Mesodermal cell (in vitro differentiated cells): ENCODE data around the gene YAP1.

Experiments
- H3K27ac ChIP-seq: 2 replicates; pipeline ENCODE4 v1.7.0; 2013; ENCODE audit warnings: mild to moderate bottlenecking, low read depth, low read length, moderate library complexity; ENCODE audit not compliant: severe bottlenecking
- H3K36me3 ChIP-seq: 2 replicates; pipeline ENCODE4 v1.7.1; 2013; ENCODE audit warnings: mild to moderate bottlenecking, low read length, moderate library complexity; ENCODE audit not compliant: control insufficient read depth, insufficient read depth
- H3K4me1 ChIP-seq: one replicate; pipeline ENCODE4 v1.7.1; 2013; ENCODE audit warnings: mild to moderate bottlenecking, low read length; ENCODE audit not compliant: insufficient read depth, control insufficient read depth, poor library complexity, severe bottlenecking
- H3K4me3 ChIP-seq: 2 replicates; pipeline ENCODE4 v1.7.0; 2013; ENCODE audit warnings: low read length, control low read depth, mild to moderate bottlenecking; ENCODE audit not compliant: insufficient read depth, poor library complexity, severe bottlenecking; ENCODE audit errors: extremely low read depth
- H3K9me3 ChIP-seq: 2 replicates; pipeline ENCODE4 v1.7.1; 2013; ENCODE audit warnings: mild to moderate bottlenecking, low read length, moderate library complexity; ENCODE audit not compliant: control insufficient read depth
- whole genome bisulfite sequencing, 2 experiments: methylation state at CpG; one replicate each; pipeline ENCODE4 v1.1.5; 2013; ENCODE audit warnings: missing lambda C conversion rate in 2 of 2; ENCODE audit not compliant: insufficient coverage in 2 of 2; 5-methylcytosine and 5-hydroxymethylcytosine counted together

The YAP1 gene

DNA sequence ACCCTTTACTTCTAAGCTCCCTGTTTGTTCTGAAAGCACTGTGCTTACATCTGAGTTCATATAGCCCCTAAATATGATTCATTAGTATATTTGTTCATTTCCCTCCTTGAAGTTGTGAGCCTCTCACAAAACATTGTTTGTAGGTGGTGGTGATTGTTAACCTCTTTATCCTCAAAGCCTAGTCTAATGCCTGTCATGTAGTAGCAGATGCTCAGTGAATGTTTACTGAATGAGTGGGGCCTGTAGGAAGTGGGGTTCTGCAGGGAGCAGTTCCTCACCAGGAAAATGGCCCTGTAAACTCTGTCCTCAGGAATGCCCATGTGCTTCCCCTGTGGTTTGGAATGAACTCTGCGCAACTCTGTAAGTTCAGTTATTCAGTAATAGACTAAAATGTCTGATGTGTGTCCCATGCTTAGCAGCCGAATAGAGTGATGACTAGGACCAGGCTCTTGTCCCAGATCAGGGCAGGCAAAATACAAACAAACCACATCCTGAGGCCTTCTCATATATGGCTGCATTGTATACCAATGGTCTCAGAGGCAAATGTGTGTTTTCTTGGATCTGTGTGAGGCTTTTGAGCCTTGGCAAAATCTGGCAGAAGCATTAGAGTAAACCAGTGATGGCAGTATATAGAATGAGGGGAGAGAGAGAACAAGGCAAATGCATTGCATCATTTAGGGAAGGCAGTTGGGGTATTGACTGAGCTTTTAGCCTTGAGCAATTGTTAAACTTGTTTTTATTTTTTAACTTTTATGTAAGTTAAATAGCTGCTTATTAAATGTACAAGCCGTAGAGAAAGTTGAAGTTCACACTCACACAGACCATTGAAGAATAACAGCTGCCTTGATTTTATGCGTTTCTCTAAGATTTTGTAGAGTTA, 115.7 kb downstream of the YAP1 start:
- peaks cover 52% of the 10 kb centered on the region for H3K4me1 ChIP-seq
- no peak overlapping the region for H3K4me3 ChIP-seq
- peaks cover 69% of the 10 kb centered on the region for H3K36me3 ChIP-seq
- H3K27ac ChIP-seq, result peak overlapping the region; percentile 75
- H3K9me3 ChIP-seq, result no peaks in the 10 kb centered on the region
- 89 to 100% methylated on average over 1 to 2 of the region's 4 CpGs for WGBS, 2 experiments

GRCh38 chr11:102226702-102227490, 116.6 kb downstream of the YAP1 start:
- Histone ChIP-seq H3K9me3 (no peaks in the 10 kb centered on the region), H3K27ac (peak overlapping the region; percentile 75), H3K4me1 (peaks cover 52% of the 10 kb centered on the region), H3K36me3 (peaks cover 62% of the 10 kb centered on the region), H3K4me3 (no peak overlapping the region)
- WGBS, 2 experiments, result 87 to 94% methylated on average over 6 to 8 of the region's 9 CpGs

- Histone ChIP-seq H3K4me1 (peaks cover 41% of the 10 kb centered on the region), H3K36me3 (peaks cover 62% of the 10 kb centered on the region), H3K27ac (peak overlapping the region; percentile 72), H3K9me3 (no peaks in the 10 kb centered on the region), H3K4me3 (no peak overlapping the region)
- WGBS, 2 experiments, result 78 to 96% methylated on average over 3 of the region's 4 CpGs
Observed at GRCh38 chr11:102229510-102230123, 119.4 kb downstream of the YAP1 start.

DNA sequence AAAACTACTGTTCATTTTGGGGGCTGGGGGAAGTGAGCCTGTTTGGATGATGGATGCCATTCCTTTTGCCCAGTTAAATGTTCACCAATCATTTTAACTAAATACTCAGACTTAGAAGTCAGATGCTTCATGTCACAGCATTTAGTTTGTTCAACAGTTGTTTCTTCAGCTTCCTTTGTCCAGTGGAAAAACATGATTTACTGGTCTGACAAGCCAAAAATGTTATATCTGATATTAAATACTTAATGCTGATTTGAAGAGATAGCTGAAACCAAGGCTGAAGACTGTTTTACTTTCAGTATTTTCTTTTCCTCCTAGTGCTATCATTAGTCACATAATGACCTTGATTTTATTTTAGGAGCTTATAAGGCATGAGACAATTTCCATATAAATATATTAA, 119.9 kb downstream of the YAP1 start:
- peaks cover 62% of the 10 kb centered on the region for H3K36me3 ChIP-seq
- no peaks in the 10 kb centered on the region for H3K9me3 ChIP-seq
- H3K27ac ChIP-seq, result peak overlapping the region; percentile 72
- no peak overlapping the region for H3K4me3 ChIP-seq
- peaks cover 36% of the 10 kb centered on the region for H3K4me1 ChIP-seq

- Histone ChIP-seq H3K9me3 (no peaks in the 10 kb centered on the region), H3K4me1 (peaks cover 29% of the 10 kb centered on the region), H3K36me3 (peaks cover 62% of the 10 kb centered on the region), H3K27ac (no peak overlapping the region), H3K4me3 (no peak overlapping the region)
- WGBS, 2 experiments, result 98 to 100% methylated on average over 4 of the region's 4 CpGs
Observed at GRCh38 chr11:102230911-102231310, 120.7 kb downstream of the YAP1 start.

DNA sequence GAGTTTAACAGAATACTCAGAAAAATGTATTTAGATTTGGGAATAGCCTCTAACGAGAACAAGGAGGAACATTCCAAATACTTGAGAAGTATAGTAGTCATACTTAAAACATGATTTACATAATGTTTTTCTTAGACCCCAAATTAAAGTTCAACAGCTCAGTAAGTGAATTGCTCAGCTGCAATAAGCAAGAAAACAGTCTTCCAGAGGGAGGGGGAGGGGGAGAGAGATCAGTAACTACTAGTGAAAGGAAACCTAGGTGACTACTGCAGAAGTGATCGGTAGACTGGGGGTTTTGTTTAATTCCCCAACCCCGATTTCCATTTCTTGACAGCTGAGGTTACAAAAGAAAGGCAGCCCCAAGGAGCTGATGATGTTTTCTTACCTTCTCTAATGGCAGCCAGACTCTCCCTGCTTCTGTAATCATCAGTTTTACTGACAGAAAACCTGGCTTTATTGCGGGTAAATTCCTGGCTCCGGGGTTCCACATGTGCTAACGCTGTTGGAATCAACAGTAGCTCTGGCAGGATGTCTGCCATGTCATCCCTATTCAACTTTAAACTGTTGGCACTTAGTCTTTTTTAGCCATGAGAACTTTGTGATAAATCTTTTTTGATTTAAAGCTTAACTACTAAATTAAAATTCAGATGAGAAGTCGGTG, 124.7 kb downstream of the YAP1 start:
- H3K9me3 ChIP-seq, result no peaks in the 10 kb centered on the region
- peaks cover 3% of the 10 kb centered on the region for H3K4me1 ChIP-seq
- H3K27ac ChIP-seq, result peak overlapping the region; percentile 3
- 66% methylated on average over 5 of the region's 7 CpGs for WGBS, 2 experiments
- H3K36me3 ChIP-seq, result peaks cover 33% of the 10 kb centered on the region
- no peak overlapping the region for H3K4me3 ChIP-seq

GRCh38 chr11:102237096-102237735, 127.0 kb downstream of the YAP1 start:
- H3K36me3 ChIP-seq, result peaks cover 18% of the 10 kb centered on the region
- H3K4me3 ChIP-seq, result no peak overlapping the region
- no peak overlapping the region for H3K27ac ChIP-seq
- peaks cover 10% of the 10 kb centered on the region for H3K4me1 ChIP-seq
- whole genome bisulfite sequencing, 2 experiments, result 81% methylated on average over 5 of the region's 5 CpGs; no CpG with 5 or more reads in 1 of the 2 experiments
- H3K9me3 ChIP-seq, result no peaks in the 10 kb centered on the region

- H3K27ac ChIP-seq, result no peak overlapping the region
- H3K36me3 ChIP-seq, result peaks cover 10% of the 10 kb centered on the region
- H3K9me3 ChIP-seq, result no peaks in the 10 kb centered on the region
- peaks cover 10% of the 10 kb centered on the region for H3K4me1 ChIP-seq
- H3K4me3 ChIP-seq, result no peak overlapping the region
Observed at GRCh38 chr11:102238391-102238821, 128.2 kb downstream of the YAP1 start.

DNA sequence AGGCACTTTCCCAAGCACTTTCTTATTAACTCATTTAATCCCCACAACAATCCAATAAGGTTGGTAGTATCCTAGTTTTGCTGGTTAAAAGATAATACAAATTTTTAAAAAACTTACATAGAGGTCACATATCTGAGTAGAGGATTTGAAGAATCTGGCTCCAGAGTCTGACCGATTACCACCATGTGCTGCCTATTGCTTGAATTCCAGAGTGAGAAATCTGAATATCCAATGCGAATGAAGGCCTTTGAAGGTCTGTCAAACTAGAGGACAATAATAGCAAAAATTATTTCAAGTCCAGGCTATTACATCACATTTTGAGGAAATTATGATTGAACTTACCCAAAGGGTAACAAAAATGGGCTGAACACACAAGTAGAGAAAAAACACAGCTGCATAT, 129.2 kb downstream of the YAP1 start:
- H3K27ac ChIP-seq, result no peak overlapping the region
- no peak overlapping the region for H3K4me3 ChIP-seq
- no peaks in the 10 kb centered on the region for H3K36me3 ChIP-seq
- H3K4me1 ChIP-seq, result peaks cover 10% of the 10 kb centered on the region
- H3K9me3 ChIP-seq, result no peaks in the 10 kb centered on the region
- WGBS, 2 experiments, result 100% methylated on average over 1 of the region's 2 CpGs; no CpG with 5 or more reads in 1 of the 2 experiments

GRCh38 chr11:102239911-102240310, 129.7 kb downstream of the YAP1 start:
- Histone ChIP-seq H3K27ac (no peak overlapping the region), H3K4me1 (peaks cover 10% of the 10 kb centered on the region), H3K36me3 (no peaks in the 10 kb centered on the region), H3K9me3 (no peaks in the 10 kb centered on the region), H3K4me3 (no peak overlapping the region)
- 90 to 96% methylated on average over 4 of the region's 6 CpGs for WGBS, 2 experiments
